DND-41 (cell line): Measurements from ENCODE around the gene FAM20C.

Experiments
- EZH2 ChIP-seq: IDR thresholded peaks from 3 replicates; pipeline ENCODE4 v1.6.1; 2012; ENCODE audit warnings: borderline replicate concordance, low read depth, mild to moderate bottlenecking, moderate library complexity, low read length, inconsistent platforms; ENCODE audit not compliant: severe bottlenecking
- TF ChIP-seq, protein P1 (sequence below): IDR thresholded peaks from 2 replicates; pipeline ENCODE4 v1.5.1; 2012; ENCODE audit warnings: borderline replicate concordance, low read length, moderate library complexity, mild to moderate bottlenecking; ENCODE audit not compliant: poor library complexity, severe bottlenecking; ENCODE audit errors: extremely low read depth

- TF ChIP-seq, protein P1, sequence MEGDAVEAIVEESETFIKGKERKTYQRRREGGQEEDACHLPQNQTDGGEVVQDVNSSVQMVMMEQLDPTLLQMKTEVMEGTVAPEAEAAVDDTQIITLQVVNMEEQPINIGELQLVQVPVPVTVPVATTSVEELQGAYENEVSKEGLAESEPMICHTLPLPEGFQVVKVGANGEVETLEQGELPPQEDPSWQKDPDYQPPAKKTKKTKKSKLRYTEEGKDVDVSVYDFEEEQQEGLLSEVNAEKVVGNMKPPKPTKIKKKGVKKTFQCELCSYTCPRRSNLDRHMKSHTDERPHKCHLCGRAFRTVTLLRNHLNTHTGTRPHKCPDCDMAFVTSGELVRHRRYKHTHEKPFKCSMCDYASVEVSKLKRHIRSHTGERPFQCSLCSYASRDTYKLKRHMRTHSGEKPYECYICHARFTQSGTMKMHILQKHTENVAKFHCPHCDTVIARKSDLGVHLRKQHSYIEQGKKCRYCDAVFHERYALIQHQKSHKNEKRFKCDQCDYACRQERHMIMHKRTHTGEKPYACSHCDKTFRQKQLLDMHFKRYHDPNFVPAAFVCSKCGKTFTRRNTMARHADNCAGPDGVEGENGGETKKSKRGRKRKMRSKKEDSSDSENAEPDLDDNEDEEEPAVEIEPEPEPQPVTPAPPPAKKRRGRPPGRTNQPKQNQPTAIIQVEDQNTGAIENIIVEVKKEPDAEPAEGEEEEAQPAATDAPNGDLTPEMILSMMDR: peak; percentile 40
- TF ChIP-seq EZH2: no peak
Observed at GRCh38 chr7:231030-231857, 38.9 kb downstream of the FAM20C start.
